ENCODE results near the gene DOK5. TPM values are rescaled to one million over a fixed set of nuclear protein-coding genes. Genes with fewer than 3 reads are reported as not detected.

Gene DOK5
- total RNA-seq, 1 donor from 2014 or later = 2.9 TPM

GRCh38 chr20:54661265-54661664, 185.9 kb downstream of the DOK5 start:
- no peak overlapping the region for H3K4me3 Mint-ChIP-seq (ENCODE audit: low read depth)
- intact Hi-C loops (cut with micrococcal nuclease) = no loop called here
- H3K9me3 Mint-ChIP-seq = no peaks in the 10 kb centered on the region
- no peak overlapping the region for H3K27ac Mint-ChIP-seq
- no peak for DNase-seq (ENCODE audit: low spot score)
- no peaks in the 10 kb centered on the region for H3K4me1 Mint-ChIP-seq (ENCODE audit: low read depth)
- H3K27me3 Mint-ChIP-seq (ENCODE audit: low read depth) = no peaks in the 10 kb centered on the region
- no peaks in the 10 kb centered on the region for H3K36me3 Mint-ChIP-seq (ENCODE audit: low read depth)

- H3K36me3 Mint-ChIP-seq (ENCODE audit: low read depth) = no peaks in the 10 kb centered on the region
- DNase-seq (ENCODE audit: low spot score) = no peak
- no peaks in the 10 kb centered on the region for H3K4me1 Mint-ChIP-seq (ENCODE audit: low read depth)
- H3K27me3 Mint-ChIP-seq (ENCODE audit: low read depth) = no peaks in the 10 kb centered on the region
- no peaks in the 10 kb centered on the region for H3K9me3 Mint-ChIP-seq
- no peak overlapping the region for H3K27ac Mint-ChIP-seq
- intact Hi-C loops (cut with micrococcal nuclease) = no loop called here
- H3K4me3 Mint-ChIP-seq (ENCODE audit: low read depth) = no peak overlapping the region
Measured at GRCh38 chr20:54661880-54662465, 186.6 kb downstream of the DOK5 start.

GRCh38 chr20:54665812-54666211, 190.4 kb downstream of the DOK5 start:
- Mint-ChIP-seq H3K4me3 (ENCODE audit: low read depth) (no peak overlapping the region), H3K27ac (no peak overlapping the region), H3K27me3 (ENCODE audit: low read depth) (peaks cover 4% of the 10 kb centered on the region), H3K9me3 (no peaks in the 10 kb centered on the region), H3K4me1 (ENCODE audit: low read depth) (no peaks in the 10 kb centered on the region), H3K36me3 (ENCODE audit: low read depth) (no peaks in the 10 kb centered on the region)
- intact Hi-C loops (cut with micrococcal nuclease) = no loop called here
- no peak for DNase-seq (ENCODE audit: low spot score)

- H3K36me3 Mint-ChIP-seq (ENCODE audit: low read depth) = no peaks in the 10 kb centered on the region
- intact Hi-C loops (cut with micrococcal nuclease) = no loop called here
- no peaks in the 10 kb centered on the region for H3K4me1 Mint-ChIP-seq (ENCODE audit: low read depth)
- H3K4me3 Mint-ChIP-seq (ENCODE audit: low read depth) = no peak overlapping the region
- peak; percentile 11 for DNase-seq (ENCODE audit: low spot score)
- no peaks in the 10 kb centered on the region for H3K9me3 Mint-ChIP-seq
- H3K27ac Mint-ChIP-seq = no peak overlapping the region
- peaks cover 4% of the 10 kb centered on the region for H3K27me3 Mint-ChIP-seq (ENCODE audit: low read depth)
Measured at GRCh38 chr20:54668271-54669039, 193.1 kb downstream of the DOK5 start.

- Mint-ChIP-seq H3K9me3 (no peaks in the 10 kb centered on the region), H3K27ac (no peak overlapping the region), H3K4me1 (ENCODE audit: low read depth) (no peaks in the 10 kb centered on the region), H3K36me3 (ENCODE audit: low read depth) (no peaks in the 10 kb centered on the region), H3K27me3 (ENCODE audit: low read depth) (peaks cover 4% of the 10 kb centered on the region), H3K4me3 (ENCODE audit: low read depth) (no peak overlapping the region)
- DNase-seq (ENCODE audit: low spot score) = no peak
- intact Hi-C loops (cut with micrococcal nuclease) = no loop called here
Measured at GRCh38 chr20:54669040-54669363, 193.6 kb downstream of the DOK5 start.

- H3K9me3 Mint-ChIP-seq = no peaks in the 10 kb centered on the region
- no peak overlapping the region for H3K4me3 Mint-ChIP-seq (ENCODE audit: low read depth)
- intact Hi-C loops (cut with micrococcal nuclease) = no loop called here
- no peak for DNase-seq (ENCODE audit: low spot score)
- no peaks in the 10 kb centered on the region for H3K36me3 Mint-ChIP-seq (ENCODE audit: low read depth)
- H3K27me3 Mint-ChIP-seq (ENCODE audit: low read depth) = no peaks in the 10 kb centered on the region
- H3K27ac Mint-ChIP-seq = no peak overlapping the region
- no peaks in the 10 kb centered on the region for H3K4me1 Mint-ChIP-seq (ENCODE audit: low read depth)
Measured at GRCh38 chr20:54678253-54678652, 202.9 kb downstream of the DOK5 start.

- Mint-ChIP-seq H3K4me3 (ENCODE audit: low read depth) (no peak overlapping the region), H3K27ac (no peak overlapping the region), H3K9me3 (no peaks in the 10 kb centered on the region), H3K36me3 (ENCODE audit: low read depth) (no peaks in the 10 kb centered on the region), H3K4me1 (ENCODE audit: low read depth) (no peaks in the 10 kb centered on the region), H3K27me3 (ENCODE audit: low read depth) (no peaks in the 10 kb centered on the region)
- no peak for DNase-seq (ENCODE audit: low spot score)
- intact Hi-C loops (cut with micrococcal nuclease) = no loop called here
Measured at GRCh38 chr20:54680439-54680838, 205.0 kb downstream of the DOK5 start.

- Mint-ChIP-seq H3K4me1 (ENCODE audit: low read depth) (no peaks in the 10 kb centered on the region), H3K27ac (no peak overlapping the region), H3K36me3 (ENCODE audit: low read depth) (no peaks in the 10 kb centered on the region), H3K9me3 (no peaks in the 10 kb centered on the region), H3K4me3 (ENCODE audit: low read depth) (no peak overlapping the region), H3K27me3 (ENCODE audit: low read depth) (no peaks in the 10 kb centered on the region)
- DNase-seq (ENCODE audit: low spot score) = no peak
- intact Hi-C loops (cut with micrococcal nuclease) = no loop called here
Measured at GRCh38 chr20:54680872-54681619, 205.7 kb downstream of the DOK5 start.

GRCh38 chr20:54681869-54682268, 206.5 kb downstream of the DOK5 start:
- Mint-ChIP-seq H3K9me3 (no peaks in the 10 kb centered on the region), H3K4me1 (ENCODE audit: low read depth) (no peaks in the 10 kb centered on the region), H3K27ac (no peak overlapping the region), H3K36me3 (ENCODE audit: low read depth) (no peaks in the 10 kb centered on the region), H3K27me3 (ENCODE audit: low read depth) (no peaks in the 10 kb centered on the region), H3K4me3 (ENCODE audit: low read depth) (no peak overlapping the region)
- intact Hi-C loops (cut with micrococcal nuclease) = no loop called here
- no peak for DNase-seq (ENCODE audit: low spot score)

- Mint-ChIP-seq H3K36me3 (ENCODE audit: low read depth) (no peaks in the 10 kb centered on the region), H3K27me3 (ENCODE audit: low read depth) (no peaks in the 10 kb centered on the region), H3K4me1 (ENCODE audit: low read depth) (no peaks in the 10 kb centered on the region), H3K27ac (no peak overlapping the region), H3K4me3 (ENCODE audit: low read depth) (no peak overlapping the region), H3K9me3 (no peaks in the 10 kb centered on the region)
- intact Hi-C loops (cut with micrococcal nuclease) = no loop called here
- no peak for DNase-seq (ENCODE audit: low spot score)
Measured at GRCh38 chr20:54688476-54688875, 213.1 kb downstream of the DOK5 start.

GRCh38 chr20:54690323-54690722, 214.9 kb downstream of the DOK5 start:
- H3K4me1 Mint-ChIP-seq (ENCODE audit: low read depth) = no peaks in the 10 kb centered on the region
- H3K4me3 Mint-ChIP-seq (ENCODE audit: low read depth) = no peak overlapping the region
- H3K9me3 Mint-ChIP-seq = no peaks in the 10 kb centered on the region
- H3K27ac Mint-ChIP-seq = no peak overlapping the region
- no peaks in the 10 kb centered on the region for H3K27me3 Mint-ChIP-seq (ENCODE audit: low read depth)
- no peak for DNase-seq (ENCODE audit: low spot score)
- intact Hi-C loops (cut with micrococcal nuclease) = no loop called here
- H3K36me3 Mint-ChIP-seq (ENCODE audit: low read depth) = no peaks in the 10 kb centered on the region

- intact Hi-C loops (cut with micrococcal nuclease) = no loop called here
- no peaks in the 10 kb centered on the region for H3K4me1 Mint-ChIP-seq (ENCODE audit: low read depth)
- no peaks in the 10 kb centered on the region for H3K9me3 Mint-ChIP-seq
- H3K27me3 Mint-ChIP-seq (ENCODE audit: low read depth) = no peaks in the 10 kb centered on the region
- H3K36me3 Mint-ChIP-seq (ENCODE audit: low read depth) = no peaks in the 10 kb centered on the region
- H3K27ac Mint-ChIP-seq = no peak overlapping the region
- no peak overlapping the region for H3K4me3 Mint-ChIP-seq (ENCODE audit: low read depth)
- DNase-seq (ENCODE audit: low spot score) = no peak
Measured at GRCh38 chr20:54691327-54691726, 215.9 kb downstream of the DOK5 start.

- Mint-ChIP-seq H3K4me1 (ENCODE audit: low read depth) (no peaks in the 10 kb centered on the region), H3K36me3 (ENCODE audit: low read depth) (no peaks in the 10 kb centered on the region), H3K9me3 (no peaks in the 10 kb centered on the region), H3K27me3 (ENCODE audit: low read depth) (no peaks in the 10 kb centered on the region), H3K27ac (no peak overlapping the region), H3K4me3 (ENCODE audit: low read depth) (no peak overlapping the region)
- no peak for DNase-seq (ENCODE audit: low spot score)
- intact Hi-C loops (cut with micrococcal nuclease) = no loop called here
Measured at GRCh38 chr20:54692168-54692887, 216.9 kb downstream of the DOK5 start.
